Lower leg skin (tissue), 3 donors: ENCODE data around the gene TXLNA.

Source experiments
- POLR2A ChIP-seq, 2 donors: fragments of 450-650 bp; IDR thresholded peaks; one replicate each; pipeline ENCODE4 v1.6.1; 2016 to 2017; ENCODE audit warnings: antibody characterized with exemption in 2 of 2, mild to moderate bottlenecking in 1 of 2, moderate library complexity in 1 of 2
- TF ChIP-seq, protein P1 (sequence below), 3 donors: fragments of 450-650 bp; IDR thresholded peaks; one replicate each; pipeline ENCODE4 v1.5.1; 2016; ENCODE audit warnings: antibody characterized with exemption in 3 of 3, mild to moderate bottlenecking in 3 of 3, moderate library complexity in 2 of 3

DNA sequence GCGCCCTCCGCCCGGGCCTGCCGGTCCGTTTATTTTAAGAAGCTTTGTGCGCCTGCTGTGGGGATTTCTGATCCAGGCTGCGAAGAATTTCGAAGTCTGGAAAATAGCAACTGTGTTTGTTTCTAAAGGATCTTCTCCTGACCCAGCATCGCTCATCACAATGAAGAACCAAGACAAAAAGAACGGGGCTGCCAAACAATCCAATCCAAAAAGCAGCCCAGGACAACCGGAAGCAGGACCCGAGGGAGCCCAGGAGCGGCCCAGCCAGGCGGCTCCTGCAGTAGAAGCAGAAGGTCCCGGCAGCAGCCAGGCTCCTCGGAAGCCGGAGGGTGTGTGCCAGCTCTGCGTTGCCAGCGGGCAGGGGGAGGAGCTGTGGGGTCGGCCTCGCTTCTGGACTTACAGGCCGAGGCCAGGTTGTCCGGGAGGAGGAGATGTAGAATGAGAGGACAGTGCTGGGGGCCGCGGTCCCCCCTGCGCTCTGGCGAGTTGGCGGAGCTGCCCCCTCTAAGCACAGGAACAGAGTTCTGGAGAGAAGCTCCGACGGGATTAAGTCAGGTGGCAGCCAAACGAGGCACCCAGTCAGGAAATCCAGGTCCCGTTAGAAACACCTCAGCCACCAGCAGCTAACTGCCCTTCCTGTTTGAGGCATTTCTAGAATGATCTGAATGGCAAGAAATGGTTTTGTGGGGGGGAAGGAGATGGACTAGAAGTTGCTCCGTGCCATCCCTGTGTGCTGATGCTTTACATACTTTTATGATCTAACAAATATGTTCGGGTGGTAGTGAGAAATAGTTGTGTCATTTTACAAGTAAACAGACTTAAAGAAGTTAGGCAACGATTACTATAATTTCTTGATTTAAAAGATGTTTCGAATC lies 948 bp downstream of the TXLNA start:
- TF ChIP-seq, protein P1, sequence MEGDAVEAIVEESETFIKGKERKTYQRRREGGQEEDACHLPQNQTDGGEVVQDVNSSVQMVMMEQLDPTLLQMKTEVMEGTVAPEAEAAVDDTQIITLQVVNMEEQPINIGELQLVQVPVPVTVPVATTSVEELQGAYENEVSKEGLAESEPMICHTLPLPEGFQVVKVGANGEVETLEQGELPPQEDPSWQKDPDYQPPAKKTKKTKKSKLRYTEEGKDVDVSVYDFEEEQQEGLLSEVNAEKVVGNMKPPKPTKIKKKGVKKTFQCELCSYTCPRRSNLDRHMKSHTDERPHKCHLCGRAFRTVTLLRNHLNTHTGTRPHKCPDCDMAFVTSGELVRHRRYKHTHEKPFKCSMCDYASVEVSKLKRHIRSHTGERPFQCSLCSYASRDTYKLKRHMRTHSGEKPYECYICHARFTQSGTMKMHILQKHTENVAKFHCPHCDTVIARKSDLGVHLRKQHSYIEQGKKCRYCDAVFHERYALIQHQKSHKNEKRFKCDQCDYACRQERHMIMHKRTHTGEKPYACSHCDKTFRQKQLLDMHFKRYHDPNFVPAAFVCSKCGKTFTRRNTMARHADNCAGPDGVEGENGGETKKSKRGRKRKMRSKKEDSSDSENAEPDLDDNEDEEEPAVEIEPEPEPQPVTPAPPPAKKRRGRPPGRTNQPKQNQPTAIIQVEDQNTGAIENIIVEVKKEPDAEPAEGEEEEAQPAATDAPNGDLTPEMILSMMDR (IDR thresholded peaks at IDR 0.05), result no peak
- no peak for TF ChIP-seq POLR2A (IDR thresholded peaks at IDR 0.05)
